Occipital lobe (tissue), 2 donors: ENCODE measurements around the gene HEPACAM. TPM values are rescaled to one million over a fixed set of nuclear protein-coding genes. Genes with fewer than 3 reads are reported as not detected.

Experiments used
- DNase-seq: peaks from one replicate; lab custom pipeline; 2025; lab: John Stamatoyannopoulos, UW
- total RNA-seq: library from RNA; depleted of rRNA; stranded (reverse); fragments of >200 nt; gene quantifications from one replicate; pipeline ENCODE4 v1.2.3, GENCODE V29; 2014

HEPACAM gene
- total RNA-seq, 1 donor from 2014 or later = 12.6 TPM

- DNase-seq = no peak
Observed at GRCh38 chr11:124943741-124944140, 7.9 kb upstream of the HEPACAM start.

- peak; percentile 54 for DNase-seq
Observed at GRCh38 chr11:124943254-124943616, 7.4 kb upstream of the HEPACAM start.

GRCh38 chr11:124942466-124943253, 6.8 kb upstream of the HEPACAM start:
- peak; percentile 49 for DNase-seq

- no peak for DNase-seq
Observed at GRCh38 chr11:124941703-124942102, 5.9 kb upstream of the HEPACAM start.

DNA sequence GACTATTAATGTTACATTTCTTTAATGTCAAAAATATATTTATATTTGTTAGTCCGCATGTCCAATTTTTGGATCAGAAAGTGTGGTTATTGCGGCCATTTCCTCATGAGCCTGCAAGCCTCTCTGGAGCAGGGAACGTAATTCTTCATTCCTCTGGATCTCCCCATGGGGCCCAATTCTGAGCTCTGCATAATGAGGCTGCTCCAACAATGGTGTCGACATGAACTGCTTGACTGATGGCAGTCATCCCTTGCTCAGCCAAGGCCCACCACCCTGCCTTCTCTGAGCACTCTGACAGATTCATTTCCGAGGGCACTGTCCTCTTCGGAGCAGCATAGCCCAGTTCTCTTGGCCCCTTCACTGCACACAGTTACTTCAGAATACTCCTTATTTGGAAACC, 3.1 kb upstream of the HEPACAM start:
- no peak for DNase-seq

DNA sequence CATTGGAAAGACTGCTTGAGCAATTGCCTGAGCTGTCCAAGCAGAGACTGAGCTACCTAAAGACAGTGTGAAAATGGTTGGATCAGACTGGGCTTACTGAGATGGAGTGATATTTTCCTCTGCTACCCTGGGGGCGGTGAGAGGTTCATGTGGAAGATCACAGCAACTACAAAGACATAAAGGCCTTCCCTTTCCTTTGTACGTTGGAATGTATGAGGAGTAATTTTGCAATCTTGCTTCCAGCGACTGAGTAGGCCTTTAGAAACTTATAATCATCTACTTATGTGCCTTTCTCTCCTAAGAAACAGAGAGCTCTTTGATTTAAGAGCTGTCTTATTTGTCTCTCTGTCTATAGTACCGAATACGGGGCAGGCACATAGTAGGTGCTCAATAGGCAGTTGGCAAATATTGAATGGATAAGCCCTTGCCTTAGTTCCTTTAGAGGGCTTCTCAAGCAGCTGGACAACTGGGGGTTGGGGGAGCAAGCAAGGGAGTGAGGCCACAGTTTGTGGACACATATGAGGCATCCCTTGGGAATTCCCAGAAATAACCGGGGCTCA, 2.4 kb upstream of the HEPACAM start:
- no peak for DNase-seq

- DNase-seq = no peak
Observed at GRCh38 chr11:124937336-124937935, 1.6 kb upstream of the HEPACAM start.

GRCh38 chr11:124934862-124935547, 842 bp downstream of the HEPACAM start:
- no peak for DNase-seq

- no peak for DNase-seq
Observed at GRCh38 chr11:124930799-124931198, 5.0 kb downstream of the HEPACAM start.

- no peak for DNase-seq
Observed at GRCh38 chr11:124928942-124929665, 6.7 kb downstream of the HEPACAM start.

- no peak for DNase-seq
Observed at GRCh38 chr11:124923296-124923695, 12.6 kb downstream of the HEPACAM start.

DNA sequence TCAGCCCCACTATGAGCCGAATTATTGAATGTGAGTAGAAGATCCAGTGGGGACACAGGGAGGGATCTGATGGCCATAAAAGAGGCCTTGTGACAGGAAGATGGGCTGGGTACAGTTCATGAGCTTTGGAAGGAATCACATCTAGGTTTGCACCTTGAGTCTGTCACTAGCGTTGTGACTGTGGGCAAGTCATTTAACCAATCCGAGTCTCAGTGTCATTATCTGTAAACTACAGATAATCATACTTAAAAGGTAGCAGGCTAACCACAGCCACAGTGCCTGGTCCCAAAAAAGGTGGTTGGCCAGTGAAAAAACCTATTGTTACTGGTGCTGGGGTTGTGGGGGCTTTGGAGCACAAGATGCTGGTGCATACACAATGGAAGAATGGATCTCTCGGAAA, 13.0 kb downstream of the HEPACAM start:
- no peak for DNase-seq

GRCh38 chr11:124920870-124921609, 14.8 kb downstream of the HEPACAM start:
- DNase-seq = no peak

DNA sequence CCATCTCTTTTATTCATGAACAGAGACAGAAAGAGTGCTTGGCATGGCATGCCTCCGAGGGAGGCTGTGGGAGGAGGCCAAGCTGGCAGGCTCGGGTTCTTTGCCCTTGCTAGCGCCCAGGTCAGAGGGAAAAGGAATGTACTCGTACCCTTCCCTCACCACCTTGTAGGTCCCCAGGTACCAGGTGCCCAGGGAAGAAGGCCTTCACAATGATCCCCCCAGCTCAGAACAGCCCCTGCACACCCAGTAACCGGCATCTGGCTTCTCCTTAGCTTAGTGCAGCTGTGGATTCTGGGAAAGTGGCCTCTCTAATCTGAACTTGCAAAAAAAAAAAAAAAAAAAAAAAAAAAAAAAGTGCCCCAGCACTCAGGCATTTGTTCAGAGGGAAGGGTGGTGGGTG, 15.5 kb downstream of the HEPACAM start:
- DNase-seq = no peak

GRCh38 chr11:124919898-124920297, 15.9 kb downstream of the HEPACAM start:
- DNase-seq = no peak

DNA sequence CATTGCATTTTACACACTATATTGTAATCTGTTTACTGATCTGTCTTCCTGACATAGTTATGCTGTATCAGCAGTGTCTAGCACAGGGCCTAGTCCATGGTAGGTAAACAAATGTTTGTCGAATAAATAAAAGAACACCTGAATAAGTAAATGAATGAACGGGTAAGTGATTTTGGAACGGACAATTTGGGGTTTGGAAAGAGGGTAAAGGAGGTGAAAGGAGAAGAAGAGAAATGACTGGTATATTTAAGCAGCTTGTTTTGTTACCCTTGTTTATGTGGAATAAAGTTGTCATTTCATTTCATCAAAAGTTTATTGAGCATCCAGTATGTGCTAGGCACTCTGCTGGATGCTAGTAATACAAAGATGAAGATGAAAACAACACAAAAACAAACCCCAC, 16.9 kb downstream of the HEPACAM start, which contains the start of gene HEPN1:
TSS of gene HEPN1 (plus strand) at position 301 of the 400 bp plus-strand sequence.
- no peak for DNase-seq

DNA sequence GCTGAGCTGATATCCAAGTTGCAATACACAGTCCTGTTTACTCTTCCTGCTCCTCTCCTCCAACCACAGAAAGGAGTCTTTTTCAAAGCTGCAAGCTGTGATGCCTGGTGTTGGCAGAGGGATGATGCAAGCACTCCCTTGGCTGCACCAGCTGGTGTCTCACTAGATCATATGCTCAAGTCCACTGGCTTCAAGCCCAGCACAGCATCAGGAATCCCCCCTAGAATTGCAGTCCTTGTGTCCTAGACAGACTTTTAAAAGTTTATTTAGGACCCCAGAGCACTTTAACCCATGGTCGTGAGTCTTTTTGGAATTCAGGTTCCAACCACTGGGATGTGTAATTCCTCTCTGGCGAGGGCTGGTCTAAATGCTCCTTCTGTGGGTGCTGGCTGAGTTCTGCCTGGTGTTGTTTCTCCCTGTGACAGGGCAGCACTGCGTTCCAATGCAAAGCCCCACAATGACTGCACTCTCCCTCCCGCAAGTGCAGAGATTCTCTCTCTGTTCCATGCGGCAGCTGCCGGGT, 18.7 kb downstream of the HEPACAM start:
- peak; percentile 28 for DNase-seq

DNA sequence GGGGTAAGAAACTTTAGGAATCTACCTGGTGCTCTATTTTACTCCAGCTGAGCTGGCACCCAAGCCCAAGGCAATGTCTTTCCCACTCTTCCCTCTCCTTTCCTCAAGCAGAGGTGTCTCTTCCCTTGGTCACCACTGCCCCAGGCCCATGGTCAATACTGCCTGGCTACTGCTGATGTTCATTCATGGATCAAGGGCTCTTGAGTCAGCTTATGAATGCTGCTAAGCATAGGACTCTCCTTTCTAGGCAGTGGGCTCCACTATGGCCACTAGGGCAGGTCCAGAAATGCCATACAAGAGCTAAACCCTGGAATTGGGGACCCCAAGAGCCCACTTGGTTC, 19.5 kb downstream of the HEPACAM start:
- DNase-seq = no peak

DNA sequence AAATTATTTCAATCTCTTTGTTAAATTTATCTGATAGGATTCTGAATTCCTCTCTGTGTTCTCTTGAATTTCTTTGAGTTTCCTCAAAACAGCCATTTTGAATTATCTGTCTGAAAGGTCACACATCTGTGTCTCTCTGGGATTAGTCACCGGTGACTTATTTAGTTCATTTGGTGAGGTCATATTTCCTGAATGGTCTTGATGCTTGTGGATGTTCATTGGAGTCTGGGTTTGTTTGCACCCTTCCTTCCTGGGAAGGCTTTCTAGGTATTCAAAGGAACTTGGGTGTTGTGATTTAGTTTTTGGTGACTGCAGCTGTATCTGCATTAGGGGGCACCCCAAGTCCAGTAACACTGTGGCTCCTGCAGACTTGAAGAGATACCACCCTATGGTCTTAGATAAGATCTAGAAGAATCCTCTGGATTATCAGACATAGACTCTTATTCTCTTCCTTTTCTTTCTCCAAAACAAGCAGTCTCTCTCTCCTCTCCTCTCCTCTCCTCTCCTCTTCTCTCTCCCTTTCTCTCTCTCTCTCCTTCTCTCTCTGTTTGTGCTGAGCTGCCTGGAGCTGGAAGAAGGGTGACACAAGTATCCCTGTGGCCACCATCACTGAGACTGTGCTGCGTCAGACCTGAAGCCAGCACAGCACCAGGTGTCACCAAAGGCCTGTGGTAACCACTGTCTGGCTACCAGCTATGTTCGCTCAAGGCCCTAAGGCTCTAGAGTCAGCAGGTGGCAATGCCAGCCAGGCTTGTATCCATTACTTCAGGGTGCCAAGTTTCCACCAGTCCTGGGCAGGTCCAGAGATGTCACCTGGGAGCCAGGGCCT, 20.1 kb downstream of the HEPACAM start:
- no peak for DNase-seq

DNA sequence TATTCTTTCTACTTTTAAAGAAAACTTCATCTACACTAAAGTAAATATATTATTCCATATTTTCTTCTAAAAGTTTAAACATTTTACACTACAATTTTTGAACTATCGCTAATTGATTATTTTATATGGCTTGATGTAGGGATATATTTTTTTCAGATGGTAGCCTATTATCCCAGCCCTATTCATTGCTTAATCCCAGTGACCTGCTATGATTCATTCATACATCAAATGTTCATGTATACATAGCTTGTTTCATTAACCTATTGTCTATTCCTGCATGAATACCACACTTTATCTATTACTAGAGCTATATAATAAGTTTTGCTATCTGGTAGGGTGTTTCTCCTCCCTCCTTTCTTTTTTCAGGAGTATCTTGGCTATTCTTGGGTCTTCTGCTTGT, 33.2 kb downstream of the HEPACAM start:
- DNase-seq = no peak
